BJ (cell line): ENCODE results near the gene ABCG8. TPM values are rescaled to one million over a fixed set of nuclear protein-coding genes. Genes with fewer than 3 reads are reported as not detected.

Source experiments
- CTCF ChIA-PET: fragments of 350-600 bp; formaldehyde crosslinking; extraction: SDS; loops from one replicate; lab custom pipeline; 2021; ENCODE audit warnings: antibody characterized with exemption, inconsistent platforms; lab: Yijun Ruan, JAX
- POLR2A ChIA-PET: fragments of 300-600 bp; sonication (Branson Sonifier 250); formaldehyde crosslinking; extraction: SDS; loops from one replicate; lab custom pipeline; 2021; ENCODE audit warnings: antibody characterized with exemption; lab: Charles Lee
- DNase-seq: peaks from one replicate; pipeline ENCODE4 v3.0.0-alpha.2; 2011; ENCODE audit warnings: low read depth
- H3K27me3 ChIP-seq: 2 replicates; pipeline ENCODE4 v1.6.0; 2011; ENCODE audit warnings: low read length; ENCODE audit not compliant: control insufficient read depth, insufficient read depth
- H3K36me3 ChIP-seq: 2 replicates; pipeline ENCODE4 v1.5.1; 2011; ENCODE audit warnings: low read length; ENCODE audit not compliant: control insufficient read depth, insufficient read depth
- H3K4me3 ChIP-seq: 2 replicates; pipeline ENCODE4 v1.5.1; 2011; ENCODE audit warnings: low read depth, mild to moderate bottlenecking, control low read depth, low read length
- polyA minus RNA-seq: library from RNA; depleted of rRNA, polyadenylated mRNA; stranded (reverse); fragments of >200 nt; gene quantifications from 2 replicates; pipeline ENCODE4 v1.2.3, GENCODE V29; 2011; rRNA and poly(A)+ RNA removed
- polyA plus RNA-seq: library from polyadenylated mRNA; depleted of rRNA; stranded (reverse); fragments of >200 nt; gene quantifications from 2 replicates; pipeline ENCODE4 v1.2.3, GENCODE V29; 2011; rRNA removed
- TF ChIP-seq, protein P1 (sequence below): IDR thresholded peaks from 2 replicates; pipeline ENCODE4 v1.5.1; 2011; ENCODE audit warnings: low read depth, mild to moderate bottlenecking, control low read depth, inconsistent platforms, low read length, moderate library complexity; ENCODE audit not compliant: insufficient read depth

ABCG8 gene
- polyA plus RNA-seq (not detected in 2 replicates), polyA minus RNA-seq (not detected in 2 replicates)

DNA sequence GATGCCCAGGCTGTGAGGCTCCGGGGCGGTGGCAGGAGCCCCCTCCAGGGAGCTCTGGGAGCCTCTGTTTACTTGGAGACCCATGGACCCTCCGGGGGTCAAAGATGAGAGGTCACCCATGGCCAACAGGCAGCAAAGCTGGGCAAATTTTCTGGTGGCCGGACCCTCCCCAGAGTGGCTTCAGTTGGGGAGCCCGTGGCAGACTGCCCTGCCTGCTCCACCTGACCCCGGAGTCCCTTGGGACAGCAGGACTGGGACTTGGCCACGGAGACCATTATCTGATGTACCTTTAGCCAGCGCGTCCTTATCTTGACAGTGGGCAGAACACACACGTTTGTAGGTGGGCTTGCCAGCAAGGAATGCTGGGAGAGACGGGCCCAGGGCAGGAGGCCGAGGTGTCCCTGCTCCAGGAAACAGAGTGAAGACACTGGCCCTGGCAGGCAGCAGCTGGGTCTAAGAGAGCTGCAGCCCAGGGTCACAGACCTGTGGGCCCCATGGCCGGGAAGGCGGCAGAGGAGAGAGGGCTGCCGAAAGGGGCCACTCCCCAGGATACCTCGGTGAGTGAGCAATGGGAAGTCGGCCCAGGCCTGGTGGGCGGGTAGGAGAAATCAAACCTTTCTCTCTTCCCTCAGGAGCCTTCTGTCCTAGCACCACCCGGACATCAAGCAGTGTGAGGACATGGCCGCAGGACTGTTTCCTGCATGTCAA lies at the start of gene ABCG8, which contains the start of gene ABCG5:
ABCG8 (plus strand) TSS at position 412 of the 708 bp plus-strand sequence; CDS start at position 495, 83 bp downstream.
ABCG5 (minus strand) TSS at position 280 of the 708 bp plus-strand sequence; CDS start at position 120, 160 bp downstream.
- peaks cover 8% of the 10 kb centered on the region; the same call in 1 of the 2 replicates for H3K27me3 ChIP-seq
- TF ChIP-seq, protein P1, sequence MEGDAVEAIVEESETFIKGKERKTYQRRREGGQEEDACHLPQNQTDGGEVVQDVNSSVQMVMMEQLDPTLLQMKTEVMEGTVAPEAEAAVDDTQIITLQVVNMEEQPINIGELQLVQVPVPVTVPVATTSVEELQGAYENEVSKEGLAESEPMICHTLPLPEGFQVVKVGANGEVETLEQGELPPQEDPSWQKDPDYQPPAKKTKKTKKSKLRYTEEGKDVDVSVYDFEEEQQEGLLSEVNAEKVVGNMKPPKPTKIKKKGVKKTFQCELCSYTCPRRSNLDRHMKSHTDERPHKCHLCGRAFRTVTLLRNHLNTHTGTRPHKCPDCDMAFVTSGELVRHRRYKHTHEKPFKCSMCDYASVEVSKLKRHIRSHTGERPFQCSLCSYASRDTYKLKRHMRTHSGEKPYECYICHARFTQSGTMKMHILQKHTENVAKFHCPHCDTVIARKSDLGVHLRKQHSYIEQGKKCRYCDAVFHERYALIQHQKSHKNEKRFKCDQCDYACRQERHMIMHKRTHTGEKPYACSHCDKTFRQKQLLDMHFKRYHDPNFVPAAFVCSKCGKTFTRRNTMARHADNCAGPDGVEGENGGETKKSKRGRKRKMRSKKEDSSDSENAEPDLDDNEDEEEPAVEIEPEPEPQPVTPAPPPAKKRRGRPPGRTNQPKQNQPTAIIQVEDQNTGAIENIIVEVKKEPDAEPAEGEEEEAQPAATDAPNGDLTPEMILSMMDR: no peak
- H3K4me3 ChIP-seq: no peak within 1 kb of the TSS
- DNase-seq: no peak
- CTCF ChIA-PET: interaction anchor here (1.1 kb wide), 1 partner anchor 30 kb away, joined by 3 read pairs; no protein-coding TSS in a partner anchor
- no peaks in the 10 kb centered on the region for H3K36me3 ChIP-seq
- POLR2A ChIA-PET: no interaction called here

DNA sequence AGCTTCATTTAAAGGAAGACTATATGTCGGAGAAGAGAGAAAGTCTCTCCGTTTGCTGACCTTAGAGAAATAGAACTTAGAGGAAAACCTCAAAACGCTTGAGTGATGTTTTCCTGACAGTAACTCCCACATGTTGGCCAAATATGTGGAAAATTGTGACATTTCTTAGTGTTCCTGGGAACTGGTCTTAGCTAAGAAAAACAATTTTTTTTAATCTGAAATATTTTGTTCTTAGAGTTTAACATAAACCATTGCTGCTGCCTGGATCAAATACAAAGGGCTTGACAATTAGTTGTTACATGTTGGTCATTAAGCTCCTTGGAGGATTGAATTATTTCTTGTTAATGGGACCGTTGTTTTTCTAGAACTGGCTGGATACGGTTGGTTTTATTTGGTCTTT lies 48.6 kb upstream of the ABCG8 start:
- TF ChIP-seq, protein P1: no peak
- ChIA-PET POLR2A (no interaction called here), CTCF (no interaction called here)
- H3K27me3 ChIP-seq: no peaks in the 10 kb centered on the region
- no peak overlapping the region for H3K4me3 ChIP-seq
- DNase-seq: no peak
- 0 out of 2 replicates have a peak, but pooled peaks cover 1% of the 10 kb centered on the region for H3K36me3 ChIP-seq

DNA sequence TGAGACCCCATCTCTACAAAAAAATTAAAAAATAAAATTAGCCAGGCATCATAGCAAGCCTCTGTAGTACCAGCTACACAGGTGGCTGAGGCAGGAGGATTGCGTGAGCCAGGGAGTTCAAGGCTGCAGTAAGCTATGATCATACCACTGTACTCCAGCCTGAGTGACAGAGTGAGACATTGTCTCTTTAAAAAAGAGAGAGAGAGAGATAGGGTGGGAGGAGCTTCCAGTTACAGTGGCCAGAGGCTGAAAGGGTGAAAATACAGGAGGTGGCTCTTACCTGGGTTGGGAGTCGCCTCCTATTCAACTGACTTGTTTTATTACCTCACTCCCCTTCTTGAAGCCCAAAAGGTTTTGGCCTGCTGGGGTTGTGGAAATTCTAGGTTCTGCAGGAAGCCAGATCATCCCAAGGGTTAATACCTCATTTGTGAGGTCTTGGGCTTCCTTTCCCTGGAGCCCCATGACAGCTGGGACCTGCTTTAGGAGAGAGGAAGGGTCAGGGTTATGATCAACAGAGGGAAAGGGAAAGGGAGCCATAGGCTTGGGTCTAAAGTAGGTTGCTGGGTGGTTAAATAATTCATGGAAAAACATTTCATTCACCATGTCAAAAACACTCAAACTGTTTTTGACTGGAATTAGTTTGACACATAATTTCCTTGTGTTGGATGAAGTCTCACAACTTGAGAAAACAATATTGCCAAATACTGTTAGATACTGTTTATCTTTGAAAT lies 47.6 kb upstream of the ABCG8 start:
- Histone ChIP-seq H3K4me3 (no peak overlapping the region), H3K36me3 (0 out of 2 replicates have a peak, but pooled peaks cover 1% of the 10 kb centered on the region), H3K27me3 (no peaks in the 10 kb centered on the region)
- DNase-seq: no peak
- POLR2A ChIA-PET: no interaction called here
- CTCF ChIA-PET: no interaction called here
- TF ChIP-seq, protein P1: no peak

DNA sequence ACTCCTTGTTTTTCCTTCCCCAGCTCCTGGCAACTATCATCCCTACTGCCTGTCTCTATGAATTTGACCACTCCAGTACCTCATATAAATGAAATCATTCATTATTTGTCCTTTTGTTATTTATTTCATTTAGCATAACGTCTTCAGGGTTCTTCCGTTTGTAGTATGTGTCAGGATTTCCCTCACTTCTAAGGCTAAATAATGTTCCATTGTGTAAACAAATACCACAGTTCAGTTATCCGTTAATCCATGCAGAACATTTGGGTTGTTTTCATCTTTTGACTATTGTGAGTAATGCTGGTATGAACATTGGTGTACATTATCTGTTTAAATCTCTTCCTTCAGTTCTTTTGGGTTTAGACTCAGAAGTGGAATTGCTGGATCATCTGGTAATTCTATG lies 46.1 kb upstream of the ABCG8 start:
- no peak overlapping the region for H3K4me3 ChIP-seq
- TF ChIP-seq, protein P1: no peak
- H3K27me3 ChIP-seq: no peaks in the 10 kb centered on the region
- DNase-seq: no peak
- H3K36me3 ChIP-seq: 0 out of 2 replicates have a peak, but pooled peaks cover 2% of the 10 kb centered on the region
- ChIA-PET CTCF (no interaction called here), POLR2A (no interaction called here)

DNA sequence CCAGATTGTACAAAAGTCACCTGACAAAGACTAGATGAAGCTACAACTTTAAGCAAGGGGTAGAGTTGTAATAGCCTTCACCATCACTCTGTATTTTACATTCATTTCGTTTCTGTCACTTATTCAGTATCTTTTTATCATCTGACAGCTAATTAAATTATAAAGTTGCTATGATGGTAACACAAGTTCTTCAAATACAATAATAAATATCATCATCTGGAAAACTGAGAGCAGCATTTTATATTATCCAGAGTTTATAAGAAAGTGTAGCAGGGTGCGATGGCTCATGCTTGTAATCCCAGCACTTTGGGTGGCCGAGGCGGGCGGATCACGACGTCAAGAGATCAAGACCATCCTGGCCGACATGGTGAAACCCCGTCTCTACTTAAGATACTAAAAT lies 43.8 kb upstream of the ABCG8 start:
- Histone ChIP-seq H3K36me3 (0 out of 2 replicates have a peak, but pooled peaks cover 2% of the 10 kb centered on the region), H3K27me3 (no peaks in the 10 kb centered on the region), H3K4me3 (no peak overlapping the region)
- ChIA-PET CTCF (no interaction called here), POLR2A (no interaction called here)
- TF ChIP-seq, protein P1: no peak
- DNase-seq: no peak
